ENCODE results near the gene SOCS3.

GRCh38 chr17:78318407-78318806, 41.5 kb downstream of the SOCS3 start:
- TF ChIP-seq CTCF (conservative IDR thresholded peaks at IDR 0.05) = no peak
- TF ChIP-seq EZH2 (IDR thresholded peaks at IDR 0.05; ENCODE audit: low read depth) = no peak
